Stimulated activated CD4-positive, alpha-beta T cell treated with anti-CD3 and anti-CD28 coated beads, TNF-alpha, amount 100 ng/mL, for 4 hours (primary cell): ENCODE results near the gene SEC14L2.
"Not testable (repeated sequence)": the region's sequence is repeated elsewhere in the genome, so short reads cannot be mapped to it uniquely, and the experiment has no call there.

Experiments used
- DNase-seq, 3 experiments: peaks; one replicate each; pipeline ENCODE4 v3.0.0-alpha.2; 2020; ENCODE audit warnings: low read depth in 3 of 3

Gene SEC14L2

DNA sequence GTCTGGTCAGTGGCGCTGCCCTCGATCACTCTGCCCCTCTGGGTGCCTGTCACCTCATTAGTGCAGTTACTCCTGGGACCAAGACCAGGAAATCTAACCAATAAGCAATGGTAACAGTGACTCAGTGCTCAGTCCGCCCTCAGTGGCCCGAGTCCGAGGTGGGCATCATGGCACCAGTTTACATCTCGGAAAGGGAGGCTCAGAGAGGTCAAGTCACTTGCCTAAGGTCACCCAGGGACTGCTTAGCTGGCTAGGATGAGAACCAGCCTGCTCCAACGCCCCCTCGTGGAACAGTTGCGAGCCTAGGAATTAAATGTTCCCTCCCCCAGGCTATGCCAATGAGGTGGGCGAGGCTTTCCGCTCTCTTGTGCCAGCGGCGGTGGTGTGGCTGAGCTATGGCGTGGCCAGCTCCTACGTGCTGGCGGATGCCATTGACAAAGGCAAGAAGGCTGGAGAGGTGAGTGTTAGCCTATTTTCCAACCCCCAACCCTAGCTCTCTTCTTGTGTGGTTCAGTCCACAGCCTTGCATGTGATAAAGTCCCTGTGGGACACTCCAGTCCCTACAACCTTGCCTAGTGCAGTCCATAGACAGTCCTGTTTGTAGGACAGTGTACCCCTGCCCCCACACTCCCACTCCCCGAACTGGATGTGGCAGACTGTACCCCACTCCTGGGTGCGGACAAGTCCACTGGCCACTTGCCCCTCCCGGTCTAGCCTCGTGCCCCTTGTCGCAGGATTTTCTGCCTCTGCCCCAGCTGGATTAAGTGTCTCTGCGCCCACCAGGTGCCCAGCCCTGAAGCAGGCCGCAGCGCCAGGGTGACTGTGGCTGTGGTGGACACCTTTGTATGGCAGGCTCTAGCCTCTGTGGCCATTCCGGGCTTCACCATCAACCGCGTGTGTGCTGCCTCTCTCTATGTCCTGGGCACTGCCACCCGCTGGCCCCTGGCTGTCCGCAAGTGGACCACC lies 29.9 kb downstream of the SEC14L2 start:
- peak; percentile 73 to 79 (median 78) for DNase-seq

- DNase-seq, result no peak
Observed at GRCh38 chr22:30427871-30428270, 31.1 kb downstream of the SEC14L2 start.

- no peak for DNase-seq
Observed at GRCh38 chr22:30429887-30430286, 33.1 kb downstream of the SEC14L2 start.

DNA sequence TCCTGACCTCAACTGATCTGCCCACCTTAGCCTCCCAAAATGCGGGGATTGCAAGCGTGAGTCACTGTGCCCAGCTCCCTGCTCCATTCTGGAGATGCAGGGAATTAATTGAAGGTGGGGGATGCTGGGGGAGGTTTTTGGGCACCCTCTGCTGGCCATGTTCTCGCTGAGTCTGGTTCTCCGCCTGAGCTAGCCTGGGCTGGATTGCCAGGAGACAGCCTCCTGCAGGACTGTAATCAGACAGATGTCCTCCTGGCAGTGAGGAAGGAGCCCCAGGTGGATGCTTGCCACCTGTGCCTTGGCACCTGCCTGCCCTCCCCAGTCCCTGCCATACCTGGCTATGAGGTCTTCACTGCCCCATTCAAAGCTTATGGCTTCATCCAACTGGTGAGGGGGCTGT lies 34.1 kb downstream of the SEC14L2 start:
- DNase-seq, result no peak

GRCh38 chr22:30432096-30432495 lies 35.3 kb downstream of the SEC14L2 start:
- DNase-seq, result no peak

GRCh38 chr22:30432520-30432919 lies 35.7 kb downstream of the SEC14L2 start:
- DNase-seq, result no peak

GRCh38 chr22:30433227-30433626 lies 36.4 kb downstream of the SEC14L2 start:
- no peak for DNase-seq

DNA sequence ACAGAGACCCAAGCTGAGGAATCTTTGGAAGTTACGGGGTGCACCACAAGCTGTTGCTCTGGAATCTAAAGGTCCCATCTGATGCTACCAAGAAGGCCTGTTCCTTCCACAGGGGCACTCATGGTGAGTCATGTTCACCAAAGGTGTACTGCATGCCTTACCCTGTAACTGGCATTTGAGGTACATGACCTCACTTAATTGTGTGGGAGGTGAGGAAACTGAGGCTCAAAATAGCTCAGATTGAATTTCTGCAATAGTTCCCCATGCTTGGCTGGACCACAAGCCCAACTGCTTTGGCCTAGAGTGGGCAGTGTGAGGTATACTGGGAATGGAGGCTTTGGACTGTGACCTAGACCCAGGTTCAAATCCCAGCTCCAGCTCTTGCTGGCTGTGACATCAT lies 37.0 kb downstream of the SEC14L2 start:
- no peak for DNase-seq

- DNase-seq, result no peak
Observed at GRCh38 chr22:30434843-30435242, 38.0 kb downstream of the SEC14L2 start.

DNA sequence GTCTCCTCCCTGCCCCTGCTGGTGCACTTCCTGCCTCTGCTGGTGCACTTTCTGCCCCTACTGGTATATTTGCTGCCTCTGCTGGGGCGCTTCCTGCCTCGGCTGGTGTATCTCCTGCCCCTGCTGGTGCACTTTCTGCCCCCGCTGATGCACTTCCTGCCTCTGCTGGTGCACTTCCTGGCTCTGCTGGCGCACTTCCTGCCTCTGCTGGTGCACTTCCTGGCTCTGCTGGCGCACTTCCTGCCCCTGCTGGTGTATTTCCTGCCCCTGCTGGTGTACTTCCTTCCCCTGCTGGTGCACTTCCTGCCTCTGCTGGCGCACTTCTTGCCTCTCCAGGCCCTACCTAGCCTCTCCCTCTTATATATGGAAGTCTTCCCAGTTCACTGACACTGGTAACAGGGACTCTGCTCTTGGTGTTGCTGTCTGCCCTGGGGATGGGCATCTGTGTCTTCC lies 38.9 kb downstream of the SEC14L2 start:
- peak; percentile 42 to 63 (median 52) for DNase-seq

DNA sequence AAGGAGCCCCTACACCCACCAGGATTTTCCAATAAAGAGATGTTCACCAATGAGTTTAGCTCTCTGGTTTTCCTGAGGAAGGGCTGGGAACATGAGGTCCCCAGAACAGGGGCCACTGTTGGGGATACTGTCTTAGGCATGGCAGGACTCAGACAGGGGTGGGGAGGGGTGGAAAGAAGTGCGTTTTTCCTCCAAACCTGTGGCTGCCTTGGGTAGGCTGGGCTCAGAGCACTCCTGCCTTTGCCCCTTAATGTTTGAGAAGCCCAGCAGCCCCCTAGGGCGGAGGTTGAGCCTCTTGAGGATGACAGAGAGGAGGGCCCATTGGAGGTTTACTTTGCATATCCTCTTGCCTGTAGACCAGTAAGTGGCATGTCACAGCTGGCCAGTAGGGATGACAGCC lies 39.4 kb downstream of the SEC14L2 start:
- DNase-seq, result no peak

- DNase-seq, result no peak
Observed at GRCh38 chr22:30438559-30438958, 41.7 kb downstream of the SEC14L2 start.

DNA sequence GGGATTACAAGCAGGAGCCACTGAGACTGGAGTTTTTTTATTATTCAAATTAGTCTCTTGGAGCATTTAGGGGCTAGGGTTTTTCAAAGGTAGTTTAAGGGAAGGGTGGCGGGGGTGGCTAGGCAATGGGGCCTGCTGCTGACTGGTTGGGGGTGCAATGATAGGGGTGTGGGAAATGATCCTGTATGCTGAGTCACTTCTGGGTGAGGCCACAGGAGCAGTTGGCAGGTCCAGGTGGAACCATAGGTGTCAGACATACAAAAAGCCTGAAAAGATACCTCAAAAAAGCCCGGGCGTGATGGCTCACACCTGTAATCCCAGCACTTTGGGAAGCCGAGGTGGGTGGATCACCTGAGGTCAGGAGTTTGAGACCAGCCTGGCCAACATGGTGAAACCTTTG lies 42.4 kb downstream of the SEC14L2 start:
- DNase-seq, result no peak

DNA sequence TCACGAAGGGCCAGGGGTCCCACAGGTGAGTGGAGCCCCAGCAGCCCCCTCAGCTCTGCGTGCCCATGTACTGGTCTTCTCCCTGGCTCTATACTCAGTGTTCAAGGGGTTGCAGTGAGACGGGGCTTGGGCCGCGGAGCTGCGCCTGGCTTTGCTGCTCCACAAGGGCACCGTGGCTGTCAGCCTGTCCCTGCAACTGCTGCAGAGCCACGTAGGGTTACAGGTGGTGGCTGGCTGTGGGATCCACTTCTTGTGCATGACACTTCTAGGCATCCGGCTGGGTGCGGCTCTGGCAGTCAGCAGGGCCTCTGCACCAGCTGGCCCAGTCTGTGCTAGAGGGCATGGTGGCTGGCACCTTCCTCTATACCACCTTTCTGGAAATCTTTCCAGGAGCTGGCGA lies 43.0 kb downstream of the SEC14L2 start:
- no peak for DNase-seq

- DNase-seq, result no peak
Observed at GRCh38 chr22:30441088-30441487, 44.3 kb downstream of the SEC14L2 start.

DNA sequence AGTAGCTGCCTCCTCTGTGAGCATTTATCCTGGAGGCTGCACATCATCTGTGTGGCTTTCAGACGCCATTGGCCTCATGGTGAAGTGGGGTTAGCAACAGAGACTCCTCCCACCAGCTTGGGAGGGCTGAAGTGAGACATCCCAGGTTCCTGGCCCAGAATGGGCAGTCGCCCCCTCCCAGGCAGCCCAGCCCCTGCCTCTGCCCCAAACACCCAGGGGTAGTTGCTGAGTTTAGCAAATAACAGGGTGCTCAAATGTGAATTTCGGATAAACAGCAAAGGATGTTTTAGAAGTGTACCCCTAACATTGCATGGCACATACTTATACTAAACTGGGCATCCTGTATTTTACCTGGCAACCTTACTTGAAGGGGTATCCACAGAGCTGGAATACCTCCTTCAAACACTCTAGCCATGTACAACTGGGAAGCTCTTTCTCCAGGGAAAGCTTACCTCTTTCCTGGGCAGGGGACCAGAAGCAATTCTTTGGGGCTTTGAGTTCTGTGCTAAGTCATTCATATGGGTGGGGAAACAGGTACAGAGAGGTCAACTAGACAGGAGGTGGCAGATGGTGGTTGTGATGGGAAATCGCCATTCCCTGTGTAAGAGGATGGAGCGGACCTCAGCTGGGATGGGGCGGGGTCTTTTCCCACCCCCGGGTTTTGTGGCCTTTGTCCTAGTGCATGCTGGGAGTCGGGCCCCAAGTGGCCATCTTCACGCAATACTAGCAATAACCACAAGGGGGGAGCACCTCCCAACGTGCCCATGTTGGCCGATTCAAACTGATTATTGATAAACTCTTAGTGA lies 48.0 kb downstream of the SEC14L2 start:
- no peak for DNase-seq

DNA sequence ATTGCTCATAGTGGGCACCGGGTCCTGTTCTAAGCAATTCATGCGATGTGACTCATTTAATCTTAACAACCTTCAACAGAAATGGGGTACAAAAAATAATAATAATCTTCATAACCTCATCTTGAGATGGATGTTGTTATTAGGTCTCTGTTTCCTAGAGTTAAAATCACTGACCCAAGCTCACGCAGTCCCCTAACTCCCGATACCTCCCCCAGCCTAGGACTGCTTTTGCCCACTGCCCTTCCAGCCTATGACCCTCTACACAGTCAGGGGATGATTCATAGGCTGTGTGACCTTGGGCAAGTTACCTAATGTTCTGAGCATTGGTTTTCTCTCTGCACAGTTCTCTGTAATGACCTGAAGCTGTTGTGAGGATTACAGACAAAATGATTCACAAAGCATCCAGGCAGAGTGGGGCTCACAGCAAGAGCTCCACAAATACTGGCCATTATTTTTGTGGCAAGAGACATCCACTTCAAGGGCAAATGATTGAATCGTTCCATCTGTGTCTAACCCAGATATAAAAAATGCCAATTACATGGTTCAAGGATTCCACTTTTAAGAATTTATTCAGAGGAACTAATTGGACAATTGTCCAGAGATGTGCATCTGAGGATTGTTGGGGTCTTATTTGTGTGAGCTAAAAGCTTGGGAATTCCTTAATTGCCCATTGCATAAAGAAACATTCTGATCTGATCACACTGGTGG lies 48.8 kb downstream of the SEC14L2 start:
- no peak for DNase-seq

DNA sequence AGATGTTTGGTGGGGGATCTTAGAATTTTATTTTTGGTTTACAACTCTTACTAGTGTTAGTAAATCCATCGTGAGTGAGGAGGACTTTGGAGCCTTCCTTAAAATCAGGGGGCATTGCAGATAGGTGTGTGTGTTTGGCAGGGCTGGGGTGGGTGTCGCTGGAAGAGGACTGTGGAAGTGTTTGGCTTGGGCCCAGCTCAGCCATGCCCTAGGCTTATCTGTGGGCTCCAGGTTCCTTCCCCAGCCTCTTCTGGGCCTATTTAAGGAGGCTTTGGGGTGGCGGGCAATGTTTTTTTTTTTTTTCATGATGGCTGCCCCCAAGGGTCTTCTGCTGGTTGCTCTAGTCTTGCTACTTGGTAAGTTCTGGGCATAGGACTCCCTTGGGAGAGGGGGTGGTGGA lies 50.8 kb downstream of the SEC14L2 start:
- DNase-seq, result no peak

DNA sequence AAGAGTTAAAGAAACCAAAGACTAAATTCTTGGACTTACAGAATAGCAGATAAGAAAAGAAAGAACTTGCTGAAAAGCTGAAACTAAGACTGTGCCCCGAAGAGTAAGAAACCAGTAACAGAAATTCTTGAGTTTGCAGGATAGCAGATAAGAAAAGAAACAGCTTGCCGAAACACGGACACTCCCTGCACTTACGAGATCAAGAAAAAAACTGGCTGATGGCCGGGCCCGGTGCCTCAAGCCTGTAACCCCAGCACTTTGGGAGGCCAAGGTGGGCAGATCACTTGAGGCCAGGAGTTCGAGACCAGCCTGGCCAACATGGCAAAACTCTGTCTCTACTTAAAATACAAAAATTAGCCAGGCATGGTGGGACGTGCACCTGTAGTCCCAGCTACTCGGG lies 54.7 kb downstream of the SEC14L2 start:
- not testable (repeated sequence) for DNase-seq

DNA sequence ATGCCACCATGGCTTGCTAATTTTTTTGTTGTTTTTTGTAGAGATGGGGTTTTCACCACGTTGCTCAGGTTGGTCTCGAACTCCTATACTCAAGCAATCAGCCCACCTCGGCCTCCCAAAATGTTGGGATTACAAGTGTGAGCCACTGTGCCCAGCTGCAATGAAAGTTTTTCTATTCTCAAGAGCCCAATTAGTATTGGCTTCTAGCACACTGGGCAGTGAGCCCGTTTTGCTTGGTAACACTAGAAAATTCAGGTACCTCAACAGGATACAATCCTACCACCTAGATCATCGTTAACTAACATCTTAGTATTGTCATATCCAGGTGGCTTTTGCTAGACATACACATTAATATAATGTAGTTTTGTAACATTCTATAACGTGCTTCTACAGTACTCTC lies 56.0 kb downstream of the SEC14L2 start:
- no peak for DNase-seq

- DNase-seq, result no peak
Observed at GRCh38 chr22:30453731-30454510, 57.1 kb downstream of the SEC14L2 start.
